PC-3 (cell line): ENCODE results near the gene EXD1.

ENCODE experiments used
- CTCF ChIP-seq: fragments of 300-600 bp; sonication (generic); conservative IDR thresholded peaks from 2 replicates; pipeline ENCODE4 v1.5.1; 2017; ENCODE audit warnings: antibody characterized with exemption, low read depth, mild to moderate bottlenecking, low read length
- EZH2 ChIP-seq: fragments of 300-600 bp; sonication (generic); IDR thresholded peaks from one replicate; pipeline ENCODE4 v1.6.1; 2017; ENCODE audit warnings: antibody characterized with exemption, mild to moderate bottlenecking, low read length; ENCODE audit not compliant: unreplicated experiment
- EZH2phosphoT487 ChIP-seq: fragments of 300-600 bp; sonication (generic); IDR thresholded peaks from 2 replicates; pipeline ENCODE4 v1.6.1; 2018; ENCODE audit warnings: mild to moderate bottlenecking, antibody characterized with exemption, low read length, borderline replicate concordance

- TF ChIP-seq CTCF, result no peak
- TF ChIP-seq EZH2phosphoT487, result no peak
- TF ChIP-seq EZH2, result no peak
Measured at GRCh38 chr15:41218851-41219250, 11.7 kb downstream of the EXD1 start.
